Stimulated activated CD4-positive, alpha-beta T cell treated with anti-CD3 and anti-CD28 coated beads, Interleukin-1b, Interleukin-23, amount 100 ng/mL, for 4 hours (primary cell): ENCODE data around the gene CAPN15.

Source experiments
- DNase-seq, 2 donors: peaks; one replicate each; pipeline ENCODE4 v3.0.0-alpha.2; 2020; ENCODE audit warnings: low read depth in 2 of 2

CAPN15 gene

DNA sequence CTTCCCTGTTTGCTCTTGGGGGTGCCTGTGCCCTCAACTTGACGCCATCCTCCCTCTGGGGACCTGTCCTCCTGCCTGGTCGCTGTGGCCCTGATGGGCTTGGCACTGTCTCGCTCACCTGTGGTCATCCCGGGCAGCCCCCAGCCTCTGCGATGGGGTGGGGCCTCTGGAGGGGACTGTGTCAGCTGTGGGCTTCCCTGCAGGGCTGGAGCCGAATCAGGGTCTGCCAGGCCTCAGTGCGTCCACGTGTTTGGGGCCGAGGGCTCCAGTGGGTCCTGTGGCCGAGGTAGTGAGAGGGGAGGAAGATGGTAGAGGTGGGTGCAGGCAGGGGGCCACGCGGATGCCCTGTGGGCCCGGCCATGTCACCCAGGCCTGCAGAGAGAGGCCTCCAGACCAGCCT lies 50.3 kb downstream of the CAPN15 start:
- DNase-seq = no peak

DNA sequence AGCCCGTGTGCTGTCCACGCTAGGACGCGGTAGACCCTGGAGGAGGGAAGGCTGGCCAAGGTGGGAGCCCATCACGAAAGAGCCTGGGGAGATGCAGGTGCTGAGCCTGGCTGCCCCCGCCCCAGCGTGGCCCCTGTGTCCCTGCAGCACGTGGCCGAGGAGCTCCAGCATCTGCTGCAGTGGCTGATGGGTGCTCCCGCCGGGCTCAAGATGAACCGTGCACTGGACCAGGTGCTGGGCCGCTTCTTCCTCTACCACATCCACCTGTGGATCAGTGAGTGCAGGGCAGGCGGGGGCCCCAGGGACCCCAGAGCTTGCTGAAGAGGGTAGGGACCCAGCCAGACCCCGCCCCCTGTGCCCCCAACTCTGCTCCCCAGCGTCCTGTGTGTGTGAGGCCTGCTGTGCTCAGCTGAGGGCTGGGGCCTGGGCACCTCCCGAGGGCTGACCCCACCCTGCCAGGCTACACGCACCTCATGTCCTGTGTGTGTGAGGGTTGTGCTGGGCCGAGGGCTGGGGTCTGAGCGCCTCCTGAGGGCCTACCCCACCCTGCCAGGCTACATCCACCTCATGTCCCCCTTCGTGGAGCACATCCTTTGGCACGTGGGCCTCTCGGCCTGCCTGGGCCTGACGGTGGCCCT lies 50.8 kb downstream of the CAPN15 start:
- no peak for DNase-seq

DNA sequence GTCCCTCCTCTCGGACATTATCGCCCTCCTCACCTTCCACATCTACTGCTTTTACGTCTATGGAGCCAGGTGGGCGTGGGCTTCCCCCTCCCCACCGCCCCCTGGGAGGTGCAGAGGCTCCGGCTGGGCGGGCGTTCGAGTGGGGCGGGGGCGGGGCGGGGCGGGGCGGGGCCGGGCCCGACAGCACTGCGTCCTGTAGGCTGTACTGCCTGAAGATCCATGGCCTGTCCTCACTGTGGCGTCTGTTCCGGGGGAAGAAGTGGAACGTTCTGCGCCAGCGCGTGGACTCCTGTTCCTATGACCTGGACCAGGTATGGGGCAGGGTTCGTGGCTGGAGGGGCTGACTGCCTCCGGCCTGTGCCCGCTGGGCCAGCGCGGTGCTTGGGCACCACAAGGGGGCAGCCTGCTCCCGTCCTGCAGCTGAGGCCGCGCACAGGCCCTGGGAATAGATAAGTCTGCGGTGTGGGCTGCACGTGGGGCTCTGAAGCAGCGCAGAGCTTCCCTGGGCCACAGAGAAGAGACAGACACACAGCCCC lies 51.4 kb downstream of the CAPN15 start:
- DNase-seq = peak; percentile 28 to 59

- DNase-seq = no peak
Observed at GRCh38 chr16:580141-580945, 52.8 kb downstream of the CAPN15 start.

- no peak for DNase-seq
Observed at GRCh38 chr16:580946-581498, 53.5 kb downstream of the CAPN15 start.

DNA sequence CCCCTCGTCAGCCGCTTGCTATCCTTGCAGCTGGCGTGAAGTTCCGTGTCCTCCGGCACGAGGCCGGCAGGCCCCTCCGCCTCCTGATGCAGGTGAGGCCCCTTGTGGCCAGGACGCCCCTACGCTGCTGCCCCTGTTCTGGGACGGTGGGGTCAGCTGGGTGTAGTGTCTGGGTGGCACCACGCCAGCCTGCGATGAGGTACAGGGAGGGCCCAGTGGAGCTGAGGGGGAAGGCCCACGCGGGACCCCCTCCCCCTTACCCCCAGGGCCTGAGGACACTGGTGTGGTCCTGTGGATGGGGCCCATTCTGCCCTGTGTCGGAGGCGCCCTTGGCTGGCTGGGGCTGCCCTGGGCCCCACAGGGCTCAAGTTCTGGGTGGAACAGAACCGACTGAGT lies 54.7 kb downstream of the CAPN15 start:
- DNase-seq = no peak

DNA sequence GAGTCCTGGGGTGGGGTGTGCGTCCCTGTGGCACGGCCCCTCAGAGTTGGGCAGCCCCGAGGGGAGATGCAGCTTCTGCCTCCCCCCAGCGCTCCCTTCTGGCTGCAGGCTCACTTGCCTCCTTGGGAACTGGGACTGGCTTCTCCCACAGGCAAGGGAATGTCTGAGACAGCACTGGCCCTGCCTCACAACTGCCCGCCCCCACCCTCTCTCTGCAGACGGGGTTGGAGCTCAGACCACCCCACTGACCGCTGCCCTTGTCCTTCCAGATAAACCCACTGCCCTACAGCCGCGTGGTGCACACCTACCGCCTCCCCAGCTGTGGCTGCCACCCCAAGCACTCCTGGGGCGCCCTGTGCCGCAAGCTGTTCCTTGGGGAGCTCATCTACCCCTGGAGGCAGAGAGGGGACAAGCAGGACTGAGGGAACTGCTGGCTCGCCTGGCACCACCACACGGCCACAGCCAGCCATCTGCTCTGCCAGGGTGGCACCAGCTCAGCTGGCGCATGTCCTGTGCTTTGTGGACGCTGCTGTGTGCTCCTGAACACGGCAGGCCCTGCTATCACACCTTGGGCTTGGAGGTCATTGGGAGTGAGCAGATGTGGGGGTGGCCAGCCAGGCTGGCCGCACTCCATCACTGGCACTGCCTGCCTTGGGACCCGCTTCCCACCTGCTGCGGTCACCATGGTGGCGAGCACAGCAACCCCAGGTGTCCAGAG lies 55.3 kb downstream of the CAPN15 start:
- DNase-seq = no peak

- DNase-seq = no peak
Observed at GRCh38 chr16:583470-583814, 55.9 kb downstream of the CAPN15 start.

- DNase-seq = no peak
Observed at GRCh38 chr16:583815-584591, 56.5 kb downstream of the CAPN15 start.

GRCh38 chr16:585351-585750 lies 57.8 kb downstream of the CAPN15 start:
- no peak for DNase-seq

DNA sequence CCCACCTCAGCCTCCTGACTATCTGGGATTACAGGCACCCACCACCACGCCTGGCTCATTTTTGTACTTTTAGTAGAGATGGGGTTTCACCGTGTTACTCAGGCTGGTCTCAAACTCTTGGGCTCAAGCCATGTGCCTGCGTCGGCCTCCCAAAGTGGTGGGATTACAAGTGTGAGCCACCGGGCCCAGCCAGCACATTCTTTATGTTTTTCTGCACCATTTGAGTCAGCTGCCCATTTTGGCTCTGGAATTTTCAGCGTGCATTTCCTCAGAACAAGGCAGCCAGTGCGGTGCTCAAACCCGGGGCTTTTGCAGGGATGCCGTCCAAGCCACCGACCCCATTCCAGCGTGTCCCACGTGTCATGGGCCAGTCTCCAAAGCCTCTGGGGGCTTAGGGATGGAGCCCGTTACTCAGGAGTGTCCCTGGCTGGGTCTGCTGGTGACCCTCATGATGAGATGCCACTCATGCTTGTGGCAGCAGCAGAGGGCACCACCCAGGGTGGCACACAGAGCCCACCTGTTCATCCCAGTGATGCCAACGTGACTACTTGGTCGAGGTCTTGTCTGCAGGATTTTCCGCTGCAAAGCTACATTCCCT lies 58.6 kb downstream of the CAPN15 start:
- DNase-seq = no peak

GRCh38 chr16:586645-587590 lies 59.4 kb downstream of the CAPN15 start:
- DNase-seq = no peak

- peak in 1 of 2 donors; percentile 45 for DNase-seq
Observed at GRCh38 chr16:588639-588888, 61.1 kb downstream of the CAPN15 start.

DNA sequence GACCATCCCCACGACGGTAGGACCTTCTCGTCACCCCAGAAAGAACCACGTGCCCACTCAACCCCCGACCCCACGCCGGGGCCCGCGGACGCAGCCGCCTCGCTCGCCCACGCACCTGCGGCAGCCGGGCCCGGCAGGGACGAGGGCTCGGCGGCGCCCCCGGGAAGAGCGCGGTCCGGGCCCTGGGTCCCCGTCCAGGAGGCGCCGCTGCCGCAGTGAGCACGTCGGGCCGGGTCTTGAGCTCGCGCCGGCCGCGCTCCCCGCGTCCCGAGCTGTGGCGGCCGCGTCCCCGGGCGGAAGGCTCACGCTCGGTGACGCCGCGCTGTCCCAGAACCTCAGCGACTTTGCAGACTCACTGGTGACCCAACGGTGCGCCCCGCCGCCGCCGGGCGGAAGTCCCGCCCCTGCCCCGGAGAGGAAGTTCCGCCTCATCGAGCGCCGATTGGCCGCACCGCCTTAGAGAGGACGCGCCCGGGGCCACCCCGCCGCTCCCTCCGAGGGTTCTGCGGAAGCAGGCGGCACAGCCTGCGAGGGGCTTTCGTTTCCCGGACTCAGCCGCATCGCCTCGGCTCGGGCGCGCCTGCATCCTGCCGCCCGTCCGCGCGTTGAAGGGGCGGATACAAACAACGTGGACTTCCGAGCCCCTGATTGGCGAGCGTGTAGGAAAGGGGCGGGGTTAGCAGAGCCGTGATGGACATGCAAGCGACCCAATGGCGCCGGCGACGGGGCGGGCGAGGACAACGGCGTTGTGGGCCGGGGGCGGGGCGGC lies 61.6 kb downstream of the CAPN15 start:
- peak; percentile 97 to 98 for DNase-seq

GRCh38 chr16:589658-590187 lies 62.2 kb downstream of the CAPN15 start, which contains the start of gene RAB40C:
RAB40C (plus strand) TSS chr16:590066; CDS start chr16:590292, 226 bp downstream.
- DNase-seq = peak; percentile 98 to 99

- DNase-seq = no peak
Observed at GRCh38 chr16:590188-590814, 62.8 kb downstream of the CAPN15 start.

DNA sequence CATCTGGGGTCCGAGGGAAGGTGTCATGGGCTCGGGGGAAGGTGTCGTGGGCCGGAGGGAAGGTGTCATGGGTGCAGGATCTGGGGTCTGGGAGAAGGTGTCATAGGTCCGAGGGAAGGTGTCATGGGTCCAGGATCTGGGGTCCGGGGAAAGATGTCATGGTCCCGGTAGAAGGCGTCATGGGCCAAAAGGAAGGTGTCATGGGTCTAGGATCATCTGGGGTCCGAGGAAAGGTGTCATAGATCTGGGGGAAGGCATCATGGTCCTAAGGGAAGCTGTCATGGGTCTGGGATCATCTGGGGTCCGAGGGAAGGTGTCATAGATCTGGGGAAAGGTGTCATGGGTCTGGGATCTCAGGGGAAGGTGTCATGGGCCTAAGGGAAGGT lies 63.3 kb downstream of the CAPN15 start:
- no peak for DNase-seq

DNA sequence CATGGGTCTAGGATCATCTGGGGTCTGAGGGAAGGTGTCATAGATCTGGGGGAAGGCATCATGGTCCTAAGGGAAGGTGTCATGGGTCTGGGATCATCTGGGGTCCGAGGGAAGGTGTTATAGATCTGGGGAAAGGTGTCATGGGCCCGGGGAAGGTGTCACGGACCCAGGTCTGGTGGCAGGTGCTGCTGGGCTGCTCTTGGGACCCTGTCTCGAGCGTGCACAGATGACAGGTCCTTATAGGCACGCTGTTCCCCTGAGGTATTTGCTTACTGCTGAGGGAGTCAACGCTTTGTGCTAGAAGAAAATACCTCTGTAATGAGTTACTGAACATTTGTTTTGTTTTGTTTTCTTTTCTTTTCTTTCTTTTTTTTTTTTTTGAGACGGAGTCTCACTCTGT lies 63.7 kb downstream of the CAPN15 start:
- no peak for DNase-seq
